Activated CD8-positive, alpha-beta memory T cell treated with anti-CD3 and anti-CD28 coated beads, Interleukin-2, amount 50 U/mL, for 24 hours (primary cell): ENCODE results near the gene DUSP10.
A peak's percentile ranks its signal among the peaks of the same experiment; 100 is the strongest.

Source experiments
- DNase-seq: peaks from one replicate; pipeline ENCODE4 v3.0.0-alpha.2; 2020; ENCODE audit errors: extremely low read depth

The DUSP10 gene

GRCh38 chr1:221714227-221715152, 27.4 kb downstream of the DUSP10 start:
- DNase-seq = no peak

GRCh38 chr1:221712776-221713431, 29.0 kb downstream of the DUSP10 start:
- DNase-seq = peak; percentile 58

- no peak for DNase-seq
Measured at GRCh38 chr1:221712198-221712684, 29.6 kb downstream of the DUSP10 start.

DNA sequence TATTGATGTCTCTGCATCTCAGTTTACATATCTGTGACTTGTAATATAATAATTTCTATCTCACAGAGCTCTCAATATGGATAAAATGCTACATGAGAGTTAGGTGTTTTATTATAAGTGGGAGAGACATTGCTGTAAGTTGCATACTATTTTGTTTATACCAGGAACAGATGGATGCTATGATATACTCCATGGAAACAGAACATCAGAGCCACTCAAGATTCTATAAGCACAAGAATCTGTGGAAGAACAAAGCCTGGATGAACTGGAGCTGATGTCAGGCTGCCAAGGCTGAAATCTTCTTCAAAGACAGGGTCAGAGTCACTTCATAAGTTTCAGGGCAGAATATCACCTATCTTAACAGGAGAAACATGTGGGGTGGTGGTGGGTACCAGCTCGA, 30.2 kb downstream of the DUSP10 start:
- no peak for DNase-seq

DNA sequence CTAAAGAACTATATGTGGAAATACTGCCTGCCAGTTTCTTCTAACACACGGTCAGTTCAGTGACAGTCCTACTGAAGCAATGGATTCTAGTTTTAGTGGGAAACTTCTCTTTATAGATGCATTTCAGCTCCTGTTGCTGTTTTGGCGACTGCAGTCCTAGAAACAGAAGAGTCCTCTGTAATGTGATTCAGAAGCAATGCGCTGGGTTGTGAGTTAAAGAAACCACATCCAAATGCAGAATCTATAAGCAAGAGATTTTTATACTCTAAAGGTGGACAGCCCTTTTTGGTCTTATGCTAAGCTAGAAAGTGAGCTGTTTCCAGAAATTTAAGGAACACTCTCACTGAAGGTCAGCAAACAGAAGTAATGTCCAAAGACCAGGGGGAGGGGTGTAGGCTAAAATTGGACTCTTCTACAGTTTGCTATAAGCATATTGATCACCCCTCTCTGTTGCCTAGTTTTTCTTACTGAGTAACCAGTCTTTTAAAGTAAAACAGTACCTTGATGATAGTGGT, 30.8 kb downstream of the DUSP10 start:
- no peak for DNase-seq

- no peak for DNase-seq
Measured at GRCh38 chr1:221709854-221710253, 32.0 kb downstream of the DUSP10 start.

DNA sequence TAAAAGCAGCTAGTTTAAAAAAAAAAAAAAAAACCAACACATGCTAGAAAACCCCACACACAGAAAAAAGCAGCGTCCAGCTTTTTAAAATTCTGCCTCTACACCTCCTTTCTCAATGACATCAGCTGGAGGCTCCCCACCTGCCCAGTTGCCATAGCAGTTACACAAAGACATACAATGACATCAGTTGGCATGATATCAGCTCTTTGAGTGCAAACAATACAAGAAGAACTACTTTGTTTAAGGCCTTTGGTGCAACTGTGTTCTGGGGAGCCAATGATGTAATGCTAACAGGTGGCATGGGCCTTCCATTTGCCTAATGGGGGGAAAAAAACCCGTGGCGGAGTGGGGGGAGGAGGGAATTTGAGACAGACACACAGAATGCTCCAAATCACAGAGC, 32.9 kb downstream of the DUSP10 start:
- DNase-seq = no peak

DNA sequence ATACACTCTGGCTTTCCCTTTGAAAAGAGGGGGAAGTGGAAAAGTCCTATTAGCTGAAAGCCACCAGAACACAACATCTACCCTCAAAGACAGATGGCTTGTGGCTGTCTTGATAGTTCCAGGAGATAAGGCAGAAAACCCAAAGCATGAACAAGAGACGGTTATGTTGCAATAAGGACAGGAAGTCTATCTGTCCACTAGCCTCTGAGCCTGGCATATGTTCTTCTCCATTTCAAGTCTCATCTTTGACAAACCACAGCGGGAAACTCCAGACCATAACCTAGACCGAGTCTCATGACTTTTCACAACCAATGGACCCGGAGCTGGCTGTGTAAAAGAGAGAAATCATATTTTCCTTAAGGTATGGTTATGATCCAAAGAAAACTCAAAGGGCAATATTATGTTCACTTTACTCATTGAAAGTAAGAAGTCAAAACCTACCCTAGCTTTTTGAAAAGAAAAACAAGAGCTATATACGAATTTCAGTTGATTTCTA, 33.8 kb downstream of the DUSP10 start:
- DNase-seq = no peak

DNA sequence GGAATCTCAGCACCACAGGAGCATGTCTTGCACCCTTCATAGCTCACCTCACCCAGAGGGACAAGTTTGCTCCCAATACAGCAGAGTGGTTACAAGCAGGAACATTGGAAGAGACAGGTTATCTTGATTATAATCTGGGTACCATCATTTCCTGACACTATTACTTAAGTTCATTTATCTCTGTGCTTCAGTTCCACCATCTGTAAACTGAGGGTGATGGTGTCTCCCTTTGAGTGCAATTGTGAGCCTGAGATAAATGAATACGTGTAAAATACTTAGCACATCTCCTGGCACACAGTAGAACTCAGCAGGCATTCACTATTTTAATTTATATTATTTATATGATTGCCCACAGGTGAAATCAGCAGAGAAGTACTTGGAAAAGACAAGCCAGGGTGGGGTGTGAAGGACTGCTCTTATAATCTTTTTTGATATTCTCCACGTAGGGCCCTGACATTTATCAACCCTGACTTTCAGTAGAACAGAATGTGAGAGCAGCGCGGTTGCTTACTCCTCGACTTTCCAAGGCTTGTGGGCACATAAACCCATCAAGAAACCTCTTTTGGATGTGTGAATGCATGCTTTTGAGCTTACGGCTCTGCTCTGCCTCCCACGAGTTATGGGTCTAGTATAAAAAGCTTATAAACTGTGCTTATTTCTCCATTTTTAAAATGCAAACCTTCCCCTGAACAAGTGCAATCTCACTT, 34.9 kb downstream of the DUSP10 start:
- no peak for DNase-seq

- DNase-seq = no peak
Measured at GRCh38 chr1:221706191-221706590, 35.7 kb downstream of the DUSP10 start.

DNA sequence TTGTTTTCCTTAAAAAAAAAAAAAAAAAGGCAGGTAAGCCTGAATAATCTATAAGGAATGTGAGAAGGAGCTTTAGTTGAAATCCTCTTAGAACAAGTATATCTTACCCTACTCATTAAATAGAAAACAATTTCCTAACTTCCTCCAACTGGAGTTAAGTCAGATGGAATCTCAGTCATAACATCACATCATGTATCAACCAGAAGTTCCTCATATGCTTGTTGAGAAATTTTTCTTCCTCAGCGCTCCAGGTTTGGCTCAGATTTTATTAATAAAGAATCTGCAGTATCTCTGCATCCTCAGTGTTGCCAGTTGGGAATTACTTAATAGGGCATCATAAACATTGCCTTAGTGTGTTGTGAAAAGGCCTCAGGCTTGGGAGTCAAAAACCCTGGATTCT, 37.6 kb downstream of the DUSP10 start:
- DNase-seq = no peak

GRCh38 chr1:221701570-221702186, 40.2 kb downstream of the DUSP10 start:
- DNase-seq = no peak

DNA sequence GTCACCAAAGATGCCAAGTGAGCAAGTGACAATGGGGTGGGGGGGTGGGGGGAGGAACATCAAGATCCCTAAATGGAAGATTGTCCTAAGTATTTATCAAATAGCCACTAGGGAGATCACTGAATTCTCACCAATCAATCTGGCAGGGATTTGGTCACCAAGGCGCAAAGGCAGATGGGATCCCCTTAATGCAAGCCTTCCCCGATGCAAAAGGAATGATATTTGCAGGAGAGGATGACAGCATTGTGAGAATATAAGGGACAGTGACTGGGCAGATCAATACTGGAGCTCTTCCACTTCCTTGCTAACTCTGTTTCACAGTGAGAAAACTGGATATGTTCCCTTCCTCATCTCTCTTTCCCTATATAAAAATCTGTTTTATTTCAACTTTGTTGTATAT, 40.9 kb downstream of the DUSP10 start:
- no peak for DNase-seq

DNA sequence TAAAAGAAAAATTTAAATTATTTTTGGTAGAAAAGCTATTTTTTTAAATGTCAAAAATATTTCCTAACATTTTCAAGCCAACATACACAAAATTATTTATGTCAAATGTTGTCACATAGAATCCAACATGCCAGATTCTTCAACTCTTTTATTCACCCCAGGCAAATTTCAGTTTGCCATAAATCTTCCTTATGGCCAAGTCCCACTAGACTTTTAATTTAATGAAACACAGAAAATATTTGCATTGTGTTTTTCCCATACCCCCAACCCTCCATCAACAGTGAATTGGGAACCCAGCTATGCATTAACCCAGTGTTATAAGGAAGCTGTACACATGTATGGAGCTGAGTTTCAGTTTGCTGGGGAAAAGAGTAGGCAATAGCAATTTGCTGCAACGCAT, 41.4 kb downstream of the DUSP10 start:
- DNase-seq = no peak

- no peak for DNase-seq
Measured at GRCh38 chr1:221699978-221700519, 41.8 kb downstream of the DUSP10 start.

DNA sequence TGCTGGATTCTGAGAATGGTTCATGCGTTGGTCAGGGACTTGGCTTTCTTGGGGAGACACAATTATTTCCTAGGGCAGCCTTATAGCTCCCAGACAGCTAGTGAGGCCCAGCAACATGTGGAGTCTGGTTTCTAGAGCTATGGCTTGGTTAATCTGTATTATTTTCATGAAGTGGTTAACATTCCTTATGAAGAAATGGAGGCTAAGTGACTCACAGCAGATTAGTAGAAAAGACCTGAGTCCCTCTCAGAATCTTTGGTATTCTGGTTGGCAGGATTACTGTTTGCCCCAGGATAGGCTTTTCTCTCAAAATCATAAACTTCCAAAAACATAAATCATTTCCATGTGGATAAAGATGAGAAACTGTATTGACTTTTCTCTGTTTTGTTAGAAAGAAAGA, 42.3 kb downstream of the DUSP10 start:
- DNase-seq = no peak

- no peak for DNase-seq
Measured at GRCh38 chr1:221698579-221699349, 43.1 kb downstream of the DUSP10 start.

DNA sequence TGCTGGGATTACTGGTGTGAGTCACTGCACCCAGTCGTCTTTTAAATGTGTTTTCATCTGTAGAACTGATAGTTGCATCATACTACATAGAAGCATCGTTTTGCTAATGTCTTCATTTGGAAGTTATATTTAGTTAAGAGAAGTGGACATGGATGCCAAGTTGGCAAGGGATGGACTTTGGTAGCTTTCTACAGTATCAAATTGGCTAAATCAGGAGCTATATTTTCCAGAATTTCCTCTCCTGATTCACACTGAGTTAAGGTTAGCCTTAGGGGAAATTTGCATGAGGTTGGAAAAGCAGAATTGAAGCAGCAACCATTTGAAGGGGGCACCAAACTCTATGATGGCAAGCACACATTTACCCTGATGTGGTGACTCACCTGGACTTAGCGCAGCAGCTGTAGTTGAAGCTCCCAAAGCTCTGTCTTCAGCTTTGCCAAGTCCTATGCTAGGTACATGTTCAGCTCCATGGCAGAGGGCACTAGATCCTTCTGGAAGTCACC, 43.9 kb downstream of the DUSP10 start:
- no peak for DNase-seq

GRCh38 chr1:221696718-221697461, 45.0 kb downstream of the DUSP10 start:
- no peak for DNase-seq

DNA sequence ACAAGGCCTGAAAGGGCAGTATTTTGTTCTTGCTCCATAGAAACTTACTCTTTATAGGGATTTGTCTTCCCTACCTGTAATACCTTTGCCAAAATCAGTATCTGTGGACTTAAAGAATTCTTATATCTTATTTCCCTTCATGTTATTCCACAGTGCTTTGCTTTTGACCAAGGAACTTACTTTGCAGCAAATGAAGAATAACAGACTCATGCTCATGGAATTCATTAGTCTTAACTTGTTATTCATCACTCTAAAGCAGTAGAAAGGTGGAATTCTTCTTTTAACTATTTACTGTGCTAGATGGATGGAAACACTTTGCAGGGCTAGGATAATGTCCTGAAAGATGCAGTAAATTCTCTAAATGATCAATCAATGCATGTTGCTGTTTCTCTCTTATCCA, 45.9 kb downstream of the DUSP10 start:
- DNase-seq = no peak
